Endothelial cell of hepatic sinusoid (primary cell): ENCODE data around the gene TTC14.

ENCODE experiments used
- in situ Hi-C: cut with HindIII; loops from 2 replicates; pipeline ENCODE4 v1.10.0; 2017; ENCODE audit warnings: low sequenced_read_pairs

The TTC14 gene

GRCh38 chr3:180631317-180631716 is 29.4 kb downstream of the TTC14 start:
- in situ Hi-C loops: no loop called here

- in situ Hi-C loops: no loop called here
Observed at GRCh38 chr3:180633722-180634121, 31.8 kb downstream of the TTC14 start.

GRCh38 chr3:180640987-180641386 is 39.0 kb downstream of the TTC14 start:
- in situ Hi-C loops: no loop called here

- in situ Hi-C loops: no loop called here
Observed at GRCh38 chr3:180646187-180646790, 44.3 kb downstream of the TTC14 start.

- in situ Hi-C loops: no loop called here
Observed at GRCh38 chr3:180656406-180656805, 54.4 kb downstream of the TTC14 start.

- in situ Hi-C loops: no loop called here
Observed at GRCh38 chr3:180657094-180657493, 55.1 kb downstream of the TTC14 start.
